Right lung (tissue), 5 donors: ENCODE measurements around the gene FRMPD2. TPM values are rescaled to one million over a fixed set of nuclear protein-coding genes. Genes with fewer than 3 reads are reported as not detected.
"Not testable (repeated sequence)": the region's sequence is repeated elsewhere in the genome, so short reads cannot be mapped to it uniquely, and the experiment has no call there.

ENCODE experiments used
- DNase-seq, 2 donors: peaks; one replicate each; pipeline ENCODE4 v3.0.0-alpha.2; 2013
- polyA plus RNA-seq, 5 donors: library from polyadenylated mRNA; unstranded; fragments of 120-200 nt; gene quantifications; one replicate each; pipeline versions ENCODE4 v1.2.1 to v1.2.3, GENCODE V29; 2013; ENCODE audit warnings: inconsistent platforms in 1 of 5, low replicate concordance in 1 of 5; ENCODE audit not compliant: insufficient read length in 5 of 5, insufficient read depth in 1 of 5

FRMPD2 gene
- polyA plus RNA-seq, 5 donors = 0.38 to 2.6 (median 1.6) TPM

GRCh38 chr10:48234787-48235186 is 39.7 kb downstream of the FRMPD2 start:
- no peak for DNase-seq

- no peak for DNase-seq
Measured at GRCh38 chr10:48234295-48234694, 40.2 kb downstream of the FRMPD2 start.

DNA sequence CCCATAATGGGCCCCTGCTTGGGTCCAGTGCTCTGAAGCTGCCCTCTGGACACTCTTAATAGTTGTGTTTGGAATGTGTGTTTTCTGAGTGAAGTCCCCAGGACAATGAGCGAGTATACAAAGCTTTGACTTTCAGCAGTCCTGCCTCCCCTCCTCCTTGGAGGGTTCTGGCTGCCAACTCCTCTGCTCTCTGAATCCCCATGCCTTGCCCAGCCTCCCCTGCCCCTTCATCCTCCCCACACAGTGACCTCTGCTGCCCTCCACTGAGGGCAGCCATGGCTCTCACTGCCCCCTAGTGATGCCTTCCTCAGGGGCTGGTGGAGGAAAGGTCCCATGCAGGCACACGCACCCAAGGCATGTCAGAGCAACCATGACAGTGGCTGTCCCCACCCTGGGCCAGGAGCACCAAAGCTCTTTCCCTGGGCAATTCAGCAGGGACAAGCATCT is 40.9 kb downstream of the FRMPD2 start:
- no peak for DNase-seq

DNA sequence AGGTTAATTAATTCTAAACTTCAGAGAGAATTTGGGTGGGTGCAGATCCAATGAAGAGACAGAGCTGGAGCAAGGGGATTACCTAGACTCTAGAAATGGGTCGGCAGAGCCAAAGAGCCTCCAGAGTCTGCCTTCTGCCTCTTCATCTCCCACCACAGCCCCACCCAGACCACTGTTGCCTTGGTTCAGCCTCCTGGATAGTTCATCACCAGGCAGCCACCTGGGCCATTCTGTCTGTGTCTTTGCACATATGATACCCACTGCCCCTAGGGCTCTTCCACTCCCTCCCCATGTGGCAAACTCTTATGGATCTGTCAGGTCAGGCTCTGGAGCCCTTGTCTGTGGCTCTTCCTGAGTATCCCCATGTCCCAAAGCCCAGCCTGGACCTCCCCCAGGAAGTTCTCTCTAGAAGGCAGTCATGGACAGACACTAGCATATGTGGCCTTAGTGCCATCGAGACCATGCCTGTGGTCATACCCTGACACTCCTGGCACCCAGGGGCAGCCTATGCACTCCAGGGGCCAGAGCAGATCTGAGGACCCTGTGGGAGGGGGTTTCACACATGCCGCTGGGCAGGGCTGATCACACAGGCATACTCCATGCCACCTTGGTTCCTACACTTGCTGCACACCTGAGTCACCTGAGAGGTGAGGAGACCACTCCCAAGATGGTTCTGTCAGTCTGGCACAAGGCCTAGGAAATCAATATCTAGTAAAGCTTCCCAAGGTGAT is 41.6 kb downstream of the FRMPD2 start:
- DNase-seq = no peak

DNA sequence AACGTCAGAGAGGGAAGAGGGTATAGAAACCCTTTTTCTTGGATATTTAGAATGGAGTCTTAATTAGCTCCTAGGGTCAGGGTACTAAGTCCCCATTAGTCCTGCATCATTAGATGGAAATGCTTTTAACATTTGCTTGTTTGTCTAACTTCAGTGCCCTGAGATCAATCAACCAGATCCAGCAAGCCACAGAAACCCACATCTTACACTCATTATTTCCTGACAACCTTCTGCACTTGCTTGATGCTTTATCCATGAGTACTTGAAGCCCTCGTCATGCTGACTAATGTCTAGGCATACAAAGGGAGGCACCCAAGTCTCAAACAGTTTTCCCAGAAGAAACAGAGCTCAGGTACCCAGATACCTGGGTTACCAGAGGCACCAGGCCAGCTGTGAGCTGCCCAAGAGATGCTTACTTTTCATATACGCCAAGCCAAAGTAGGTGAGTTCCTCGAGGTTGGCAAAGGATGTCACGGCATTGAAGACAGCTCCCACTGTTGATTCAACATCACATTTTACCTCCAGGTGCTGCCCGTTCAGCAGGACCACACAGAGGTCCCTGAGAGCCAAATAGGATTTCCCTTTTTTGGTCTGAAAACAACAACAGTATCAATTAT is 42.7 kb downstream of the FRMPD2 start:
- no peak for DNase-seq

DNA sequence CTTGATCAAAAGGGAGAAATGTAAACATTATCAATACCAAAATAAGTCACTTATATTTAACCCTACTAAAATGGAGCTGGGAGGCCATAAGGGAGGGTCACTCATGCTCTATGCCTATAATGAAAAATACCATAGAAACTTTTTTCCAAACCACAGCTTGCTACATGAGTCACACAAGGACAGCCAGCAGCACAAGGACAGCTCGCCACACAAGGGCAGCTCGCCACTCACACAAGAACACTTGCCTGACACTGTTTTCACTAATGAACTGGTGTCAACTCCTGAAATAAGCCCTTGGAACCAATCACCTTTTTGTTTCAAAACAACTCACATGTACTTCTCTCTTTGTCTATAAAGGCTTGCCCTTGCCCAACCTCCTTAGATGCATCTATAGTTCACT is 43.3 kb downstream of the FRMPD2 start:
- DNase-seq = no peak

DNA sequence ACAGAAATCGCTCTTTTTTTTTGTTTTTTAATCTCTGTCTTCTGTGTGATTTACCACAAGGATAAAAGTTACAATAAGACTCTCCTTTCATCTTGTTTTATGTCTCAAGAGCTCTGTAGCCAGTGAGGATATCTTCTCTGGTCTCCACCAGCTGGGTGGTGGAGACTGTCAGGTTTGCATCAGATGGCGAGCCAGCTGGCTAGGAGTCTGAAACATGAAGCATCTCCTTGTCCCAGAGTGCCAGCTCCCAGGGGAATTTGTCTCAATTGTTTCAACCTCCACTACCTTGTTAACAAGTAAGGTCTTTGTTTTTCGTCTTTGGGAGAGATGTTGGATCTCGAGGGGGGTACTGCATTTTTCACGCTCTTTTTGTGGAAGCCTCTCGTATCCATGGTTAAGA is 47.3 kb downstream of the FRMPD2 start:
- no peak for DNase-seq

GRCh38 chr10:48224979-48225560 is 49.4 kb downstream of the FRMPD2 start:
- DNase-seq = no peak

DNA sequence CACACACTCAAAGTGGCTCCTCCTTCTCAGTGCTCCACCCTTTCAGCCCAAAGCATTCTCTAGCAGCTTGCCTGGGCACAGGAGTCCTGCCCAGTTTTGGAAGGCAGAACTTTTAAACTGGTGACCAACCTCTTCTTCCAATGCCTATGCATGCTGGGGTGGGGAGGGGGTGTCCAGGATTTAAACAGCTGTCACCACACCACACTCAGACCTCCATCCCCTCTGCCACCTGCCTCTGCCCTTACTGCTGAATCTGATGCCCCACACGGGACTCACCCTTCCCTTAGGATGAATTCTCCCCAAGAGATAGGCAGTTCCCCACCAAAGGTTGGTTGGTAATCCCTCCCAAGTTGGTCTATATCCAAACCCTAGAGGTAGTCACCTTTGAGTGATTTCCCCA is 50.2 kb downstream of the FRMPD2 start:
- no peak for DNase-seq

DNA sequence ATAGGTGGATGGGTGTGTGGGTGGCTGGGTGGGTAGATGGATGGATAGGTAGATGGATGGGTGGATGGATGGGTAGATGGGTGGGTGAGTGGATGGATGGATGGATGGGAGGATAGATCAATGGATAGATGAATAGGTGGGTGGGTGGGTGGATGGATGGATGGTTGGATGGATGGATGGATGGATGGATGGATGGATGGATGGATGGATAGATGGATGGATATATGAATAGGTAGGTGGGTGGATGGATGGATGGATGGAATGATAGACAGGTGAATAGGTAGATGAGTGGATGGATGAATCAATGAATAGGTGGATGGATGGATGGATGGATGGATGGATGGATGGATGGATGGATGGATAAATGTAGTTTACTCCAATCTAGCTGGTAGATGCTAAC is 52.7 kb downstream of the FRMPD2 start:
- no peak for DNase-seq

DNA sequence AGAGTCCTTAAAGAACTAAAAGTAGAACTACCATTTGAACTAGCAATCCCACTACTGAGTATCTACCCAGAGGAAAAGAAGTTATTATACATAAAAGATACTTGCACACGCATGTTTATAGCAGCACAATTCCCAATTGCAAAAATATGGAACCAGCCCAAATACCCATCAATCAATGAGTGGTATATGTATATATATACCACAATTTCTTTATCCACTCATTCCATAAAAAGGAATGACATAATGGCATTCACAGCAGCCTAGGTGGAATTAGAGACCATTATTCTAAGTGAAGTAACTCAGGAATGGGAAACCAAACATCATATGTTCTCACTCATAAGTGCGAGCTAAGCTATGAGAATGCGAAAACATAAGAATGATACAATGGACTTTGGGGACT is 53.5 kb downstream of the FRMPD2 start:
- not testable (repeated sequence) for DNase-seq

DNA sequence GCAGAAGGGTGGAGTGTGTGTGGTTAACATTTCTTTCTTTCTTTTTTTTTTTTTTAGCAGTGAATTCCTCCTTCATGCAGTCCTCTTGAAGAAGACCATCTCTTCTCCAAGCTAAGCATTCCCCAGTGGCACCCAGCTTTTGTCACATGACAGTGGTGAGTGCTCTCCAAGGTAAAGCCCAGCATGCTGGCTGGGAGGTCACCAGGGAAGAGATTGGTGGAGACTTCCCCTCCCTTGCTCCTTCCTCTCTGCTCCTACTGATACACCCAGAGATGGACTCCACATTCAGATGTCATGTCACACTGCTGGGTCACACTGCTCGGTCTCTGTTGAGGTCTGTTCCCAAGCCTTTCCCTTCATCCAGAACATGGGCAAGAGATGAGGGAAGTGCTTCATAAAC is 55.3 kb downstream of the FRMPD2 start:
- DNase-seq = no peak

GRCh38 chr10:48216744-48217143 is 57.8 kb downstream of the FRMPD2 start:
- DNase-seq = no peak

DNA sequence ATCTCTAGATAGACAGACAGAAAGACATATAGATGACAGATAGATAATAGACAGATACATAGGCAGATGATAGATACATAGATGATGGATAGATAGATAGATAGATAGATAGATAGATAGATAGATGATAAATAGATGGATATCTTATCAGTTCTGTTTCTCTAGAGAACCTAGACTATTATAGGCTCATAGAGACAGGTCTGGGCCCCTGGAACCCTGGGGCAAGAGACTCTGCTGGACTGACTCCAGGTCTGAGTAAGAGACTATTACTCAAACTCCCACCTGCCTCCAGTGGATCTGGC is 58.3 kb downstream of the FRMPD2 start:
- no peak for DNase-seq

GRCh38 chr10:48215486-48216203 is 58.9 kb downstream of the FRMPD2 start:
- no peak for DNase-seq

DNA sequence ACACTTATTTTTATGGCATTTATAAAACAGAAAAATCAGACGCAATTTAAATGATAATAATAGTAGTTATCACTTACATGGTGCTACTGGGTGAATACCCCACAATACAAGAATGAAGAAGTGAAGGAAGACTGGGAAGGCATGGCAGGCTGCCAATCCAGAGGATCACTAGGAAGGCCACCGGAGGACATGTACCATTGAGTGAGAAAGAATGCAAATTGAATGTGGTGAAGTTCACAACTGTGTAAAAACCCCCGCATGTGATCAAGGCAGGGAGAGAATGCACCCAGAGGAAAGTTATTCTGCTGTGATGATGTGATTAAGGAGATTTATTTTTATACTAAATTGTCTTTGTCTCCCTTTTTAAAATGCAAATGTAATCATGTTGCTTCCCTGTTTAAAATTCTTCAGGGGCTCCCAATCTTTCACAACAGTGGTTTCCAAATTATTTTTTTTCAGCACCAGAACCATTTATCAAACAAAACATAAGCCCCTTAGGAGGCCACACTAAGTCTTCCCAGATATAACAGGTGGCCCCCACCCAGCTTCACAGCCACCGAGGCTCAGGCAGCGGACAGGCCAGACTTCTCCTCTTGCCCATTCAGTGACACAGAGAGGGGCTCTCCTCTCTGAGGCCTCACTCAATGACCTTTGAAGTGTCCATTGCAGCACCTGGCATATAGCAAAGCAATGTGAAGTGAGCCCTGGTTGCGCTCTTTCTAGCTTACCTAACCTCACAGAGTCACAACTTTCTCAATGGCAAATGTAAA is 59.6 kb downstream of the FRMPD2 start:
- DNase-seq = no peak

DNA sequence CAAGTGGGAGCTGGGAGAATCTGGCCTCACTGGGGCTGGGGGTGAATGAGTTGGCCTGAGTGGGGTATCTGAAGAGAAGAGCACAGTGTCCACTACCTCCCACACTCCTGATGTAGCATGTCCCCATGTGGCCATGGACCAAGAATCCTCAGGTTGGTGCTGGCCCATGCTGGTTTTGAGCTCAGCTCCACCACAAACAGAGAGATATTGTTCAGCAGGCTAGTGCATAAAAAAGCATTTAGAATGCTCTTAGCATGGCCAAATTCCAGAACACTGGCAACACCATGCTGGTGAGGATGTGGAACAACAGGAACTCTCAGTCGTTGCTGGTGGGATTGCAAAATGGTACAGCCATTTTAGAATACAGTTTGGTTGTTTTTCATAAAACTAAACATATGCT is 61.4 kb downstream of the FRMPD2 start:
- DNase-seq = no peak

- no peak for DNase-seq
Measured at GRCh38 chr10:48211777-48212176, 62.7 kb downstream of the FRMPD2 start.

GRCh38 chr10:48210966-48211365 is 63.5 kb downstream of the FRMPD2 start:
- no peak for DNase-seq

- no peak for DNase-seq
Measured at GRCh38 chr10:48210391-48210790, 64.1 kb downstream of the FRMPD2 start.

DNA sequence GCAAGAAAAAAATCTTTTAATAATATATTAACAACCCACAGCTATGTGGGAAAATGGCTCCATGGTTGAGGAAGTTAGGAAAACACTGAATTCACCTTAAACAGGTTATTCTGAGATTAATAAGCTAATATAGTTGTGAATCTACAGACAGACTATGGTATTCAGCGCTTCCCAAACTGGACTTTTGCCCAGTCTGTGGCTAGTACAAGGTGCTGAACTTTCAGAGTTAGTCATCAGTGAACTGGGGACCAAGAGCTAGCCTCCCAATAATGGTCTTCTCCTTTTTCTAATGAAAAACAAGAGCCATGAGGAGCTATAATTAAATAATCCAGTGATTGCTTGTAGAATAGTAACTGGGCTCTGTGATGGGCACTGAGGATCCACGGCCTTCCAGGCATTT is 65.3 kb downstream of the FRMPD2 start:
- DNase-seq = no peak

- no peak for DNase-seq
Measured at GRCh38 chr10:48207853-48208252, 66.6 kb downstream of the FRMPD2 start.
